Neural cell (in vitro differentiated cells): Measurements from ENCODE around the gene GPC5.

Source experiments
- CTCF ChIP-seq: fragments of 450-650 bp; IDR thresholded peaks from 2 replicates; pipeline ENCODE4 v1.5.1; 2014; ENCODE audit warnings: antibody characterized with exemption, mild to moderate bottlenecking, moderate library complexity; ENCODE audit not compliant: poor library complexity, severe bottlenecking
- EP300 ChIP-seq: fragments of 450-650 bp; conservative IDR thresholded peaks from 2 replicates; pipeline ENCODE4 v1.6.1; 2014; ENCODE audit warnings: antibody characterized with exemption, mild to moderate bottlenecking, moderate library complexity; ENCODE audit not compliant: poor library complexity, severe bottlenecking
- EZH2 ChIP-seq: fragments of 200-600, 300-800 bp; shearing (Covaris generic), sonication (generic); IDR thresholded peaks from 2 replicates; pipeline ENCODE4 v1.6.1; 2014; ENCODE audit warnings: antibody characterized with exemption, low read length, borderline replicate concordance, mild to moderate bottlenecking; ENCODE audit not compliant: insufficient read depth, poor library complexity, severe bottlenecking
- MXI1 ChIP-seq: fragments of 450-650 bp; conservative IDR thresholded peaks from 2 replicates; pipeline ENCODE4 v1.6.1; 2014; ENCODE audit warnings: antibody characterized with exemption, mild to moderate bottlenecking; ENCODE audit not compliant: poor library complexity, severe bottlenecking
- POLR2AphosphoS5 ChIP-seq: IDR thresholded peaks from 2 replicates; pipeline ENCODE4 v1.6.1; 2012
- RAD21 ChIP-seq: fragments of 450-650 bp; conservative IDR thresholded peaks from 2 replicates; pipeline ENCODE4 v1.6.1; 2014; ENCODE audit warnings: antibody characterized with exemption, mild to moderate bottlenecking, moderate library complexity
- SMC3 ChIP-seq: fragments of 450-650 bp; conservative IDR thresholded peaks from 2 replicates; pipeline ENCODE4 v1.6.1; 2014; ENCODE audit warnings: antibody characterized with exemption, mild to moderate bottlenecking, moderate library complexity; ENCODE audit not compliant: poor library complexity
- TAF1 ChIP-seq: IDR thresholded peaks from 2 replicates; pipeline ENCODE4 v1.6.1; 2012; ENCODE audit warnings: low read depth

DNA sequence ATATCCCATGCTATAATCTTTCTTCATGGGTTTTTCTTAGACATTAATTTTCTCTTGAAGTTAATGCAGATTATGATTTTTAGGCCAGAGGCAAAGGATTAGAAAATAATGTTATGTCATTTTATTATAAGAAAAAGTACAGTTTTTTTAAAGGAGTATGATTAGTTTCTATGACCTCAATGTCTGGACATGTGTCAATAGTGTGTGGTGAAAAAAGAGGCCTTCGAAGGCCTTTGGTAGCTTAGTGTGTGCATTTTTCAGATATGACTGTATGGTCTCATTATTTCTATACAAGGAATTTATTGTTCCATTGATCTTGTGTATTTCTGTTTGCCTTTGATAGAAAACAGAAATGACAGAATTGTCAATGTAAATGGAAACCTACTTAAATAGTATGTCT is 195.6 kb downstream of the GPC5 start:
- no peak for TF ChIP-seq EZH2
- TF ChIP-seq CTCF: no peak
- no peak for TF ChIP-seq TAF1
- no peak for TF ChIP-seq EP300
- no peak for TF ChIP-seq POLR2AphosphoS5
- TF ChIP-seq RAD21: no peak
- no peak for TF ChIP-seq SMC3
- no peak for TF ChIP-seq MXI1
